HEK293T (cell line): ENCODE data around the gene IL21R.

Experiments
- CTCF ChIA-PET: fragments of 350-600 bp; formaldehyde crosslinking; extraction: SDS; loops from one replicate; lab custom pipeline; 2021; ENCODE audit warnings: antibody characterized with exemption, inconsistent platforms; lab: Yijun Ruan, JAX
- POLR2A ChIA-PET: fragments of 350-600 bp; formaldehyde crosslinking; extraction: SDS; loops from one replicate; lab custom pipeline; 2020; ENCODE audit warnings: antibody characterized with exemption, inconsistent platforms; lab: Yijun Ruan, JAX
- DNase-seq: peaks from one replicate; pipeline ENCODE4 v3.0.0; 2012; ENCODE audit warnings: mixed read lengths; ENCODE audit errors: extremely low spot score
- ARNT ChIP-seq: fragments of 450-650 bp; IDR thresholded peaks from 2 replicates; pipeline ENCODE4 v1.6.1; 2017; ENCODE audit warnings: mild to moderate bottlenecking
- BHLHE40 ChIP-seq: fragments of 450-650 bp; IDR thresholded peaks from 2 replicates; pipeline ENCODE4 v1.6.1; 2016; ENCODE audit warnings: mild to moderate bottlenecking, moderate library complexity, borderline replicate concordance
- CTBP1 ChIP-seq: fragments of 450-650 bp; IDR thresholded peaks from 2 replicates; pipeline ENCODE4 v1.6.1; 2016; ENCODE audit warnings: borderline replicate concordance
- ELF4 ChIP-seq: fragments of 450-650 bp; IDR thresholded peaks from 2 replicates; pipeline ENCODE4 v1.6.1; 2017; ENCODE audit warnings: antibody characterized with exemption
- FOXA1 ChIP-seq: fragments of 450-650 bp; IDR thresholded peaks from 2 replicates; pipeline ENCODE4 v1.6.1; 2016; ENCODE audit warnings: mild to moderate bottlenecking
- FOXK2 ChIP-seq: fragments of 450-650 bp; IDR thresholded peaks from 2 replicates; pipeline ENCODE4 v1.6.1; 2016; ENCODE audit warnings: mild to moderate bottlenecking
- FOXM1 ChIP-seq: fragments of 450-650 bp; IDR thresholded peaks from 2 replicates; pipeline ENCODE4 v1.6.1; 2017; ENCODE audit warnings: mild to moderate bottlenecking, borderline replicate concordance
- HDGF ChIP-seq: fragments of 450-650 bp; IDR thresholded peaks from 2 replicates; pipeline ENCODE4 v1.6.1; 2017; ENCODE audit warnings: antibody characterized with exemption, borderline replicate concordance
- L3MBTL2 ChIP-seq: fragments of 450-650 bp; conservative IDR thresholded peaks from 2 replicates; pipeline ENCODE4 v1.6.1; 2016; ENCODE audit warnings: mild to moderate bottlenecking
- LEF1 ChIP-seq: fragments of 450-650 bp; IDR thresholded peaks from 2 replicates; pipeline ENCODE4 v1.6.1; 2017; ENCODE audit warnings: mild to moderate bottlenecking, borderline replicate concordance
- NFRKB ChIP-seq: fragments of 450-650 bp; IDR thresholded peaks from 2 replicates; pipeline ENCODE4 v1.6.1; 2016; ENCODE audit warnings: mild to moderate bottlenecking, moderate library complexity
- SP1 ChIP-seq: fragments of 450-650 bp; IDR thresholded peaks from 2 replicates; pipeline ENCODE4 v1.6.1; 2017
- SUZ12 ChIP-seq: fragments of 450-650 bp; IDR thresholded peaks from 2 replicates; pipeline ENCODE4 v1.6.1; 2016; ENCODE audit warnings: mild to moderate bottlenecking
- TARDBP ChIP-seq: fragments of 450-650 bp; IDR thresholded peaks from 2 replicates; pipeline ENCODE4 v1.6.1; 2016
- ZNF384 ChIP-seq: fragments of 450-650 bp; IDR thresholded peaks from 2 replicates; pipeline ENCODE4 v1.6.1; 2016
- TF ChIP-seq, protein P1 (sequence below): fragments of 450-650 bp; IDR thresholded peaks from 2 replicates; pipeline ENCODE4 v1.6.1; 2016

Gene IL21R

DNA sequence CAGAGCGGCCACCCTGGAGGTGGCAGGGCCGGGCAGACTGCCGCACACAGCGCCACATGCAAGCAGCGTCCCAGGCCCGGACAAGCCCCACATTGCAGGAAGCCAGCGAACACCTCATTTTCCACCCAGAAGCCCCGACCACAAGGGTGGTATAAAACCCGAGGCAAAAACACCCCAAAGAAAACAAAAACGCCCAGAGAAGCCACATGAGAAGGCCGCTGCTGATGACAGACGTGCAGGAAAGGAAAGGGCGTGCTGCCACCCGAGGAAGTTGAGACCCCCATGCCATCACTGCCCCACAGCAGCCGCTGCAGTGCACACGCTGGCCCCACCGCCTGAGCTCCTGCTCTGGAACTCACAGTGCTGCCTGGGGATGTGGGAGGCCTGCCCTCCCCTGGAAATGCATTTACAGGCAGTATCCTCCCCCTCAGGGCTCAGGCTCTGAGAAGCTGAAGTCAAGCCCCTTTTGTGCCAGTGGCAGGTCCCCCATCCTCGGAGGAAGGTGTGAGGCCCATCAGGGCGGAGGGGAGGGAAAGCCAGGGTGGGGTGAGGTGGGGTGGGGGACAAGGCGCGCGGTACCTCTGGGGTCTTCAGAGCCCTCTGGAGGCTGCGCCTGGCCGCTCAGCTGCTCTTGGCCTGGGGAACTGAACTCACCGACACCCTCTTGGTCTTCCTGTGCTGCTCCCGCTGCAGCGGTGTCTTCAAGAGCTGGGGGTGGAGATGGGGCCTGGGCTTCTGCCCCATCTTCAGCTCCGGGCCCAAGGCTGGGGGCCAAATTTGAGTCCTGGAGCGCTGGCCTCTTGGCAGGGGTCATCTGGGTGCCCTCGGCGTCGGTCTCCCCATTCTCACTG is 62.0 kb downstream of the IL21R start:
- DNase-seq: no peak
- ChIA-PET CTCF (no interaction called here), POLR2A (no interaction called here)
- TF ChIP-seq NFRKB (no peak), LEF1 (no peak), BHLHE40 (no peak), L3MBTL2 (no peak), ARNT (no peak), SUZ12 (no peak), FOXK2 (no peak), TARDBP (no peak), ZNF384 (no peak)

DNA sequence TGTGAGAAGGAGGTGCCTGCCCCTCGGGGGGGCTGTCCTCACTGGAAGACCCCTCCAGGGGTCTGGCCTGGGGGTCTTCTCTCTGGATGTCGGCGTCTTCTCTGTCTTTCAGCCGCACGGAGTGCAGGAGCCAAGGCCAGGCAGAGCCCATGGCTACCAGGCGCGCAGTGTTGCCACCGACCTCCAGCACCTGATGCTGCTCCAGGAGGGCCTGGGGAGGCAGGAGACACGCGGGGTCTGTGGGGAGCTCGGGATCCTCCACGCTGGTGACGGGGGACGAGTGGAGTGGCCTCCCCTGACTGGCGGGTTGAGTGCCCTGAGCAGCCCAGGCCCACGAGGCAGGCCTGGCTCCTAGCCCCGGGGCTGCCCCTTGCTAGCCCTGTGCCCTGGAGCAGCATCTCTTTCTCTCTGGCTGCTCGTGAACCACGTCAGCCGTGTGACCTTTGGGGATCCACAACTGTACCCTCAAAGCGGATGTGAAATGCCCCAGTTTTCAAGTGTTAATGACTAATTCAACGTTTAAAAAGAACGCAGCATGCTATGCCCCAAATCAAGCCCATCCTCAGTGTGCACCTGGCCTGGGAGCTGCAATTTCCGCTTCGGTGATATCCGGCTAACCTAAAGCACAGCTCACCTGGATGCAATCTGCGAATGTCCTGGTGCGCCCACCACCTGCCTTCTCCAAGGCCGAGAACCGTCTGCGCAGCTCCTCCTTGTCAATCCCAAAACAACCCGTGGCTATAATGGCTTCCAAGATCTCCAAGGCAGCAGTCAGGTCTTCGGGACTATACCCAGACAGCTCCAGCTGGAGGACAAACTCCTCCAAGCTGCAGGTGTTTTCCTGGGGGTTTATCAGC is 62.9 kb downstream of the IL21R start:
- DNase-seq: no peak
- no peak for TF ChIP-seq CTBP1
- TF ChIP-seq SP1: no peak
- TF ChIP-seq HDGF: no peak
- TF ChIP-seq LEF1: no peak
- no peak for TF ChIP-seq ARNT
- TF ChIP-seq FOXA1: no peak
- TF ChIP-seq SUZ12: no peak
- no peak for TF ChIP-seq NFRKB
- TF ChIP-seq, protein P1, sequence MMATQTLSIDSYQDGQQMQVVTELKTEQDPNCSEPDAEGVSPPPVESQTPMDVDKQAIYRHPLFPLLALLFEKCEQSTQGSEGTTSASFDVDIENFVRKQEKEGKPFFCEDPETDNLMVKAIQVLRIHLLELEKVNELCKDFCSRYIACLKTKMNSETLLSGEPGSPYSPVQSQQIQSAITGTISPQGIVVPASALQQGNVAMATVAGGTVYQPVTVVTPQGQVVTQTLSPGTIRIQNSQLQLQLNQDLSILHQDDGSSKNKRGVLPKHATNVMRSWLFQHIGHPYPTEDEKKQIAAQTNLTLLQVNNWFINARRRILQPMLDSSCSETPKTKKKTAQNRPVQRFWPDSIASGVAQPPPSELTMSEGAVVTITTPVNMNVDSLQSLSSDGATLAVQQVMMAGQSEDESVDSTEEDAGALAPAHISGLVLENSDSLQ: no peak
- TF ChIP-seq FOXK2: no peak
- CTCF ChIA-PET: no interaction called here
- POLR2A ChIA-PET: no interaction called here

DNA sequence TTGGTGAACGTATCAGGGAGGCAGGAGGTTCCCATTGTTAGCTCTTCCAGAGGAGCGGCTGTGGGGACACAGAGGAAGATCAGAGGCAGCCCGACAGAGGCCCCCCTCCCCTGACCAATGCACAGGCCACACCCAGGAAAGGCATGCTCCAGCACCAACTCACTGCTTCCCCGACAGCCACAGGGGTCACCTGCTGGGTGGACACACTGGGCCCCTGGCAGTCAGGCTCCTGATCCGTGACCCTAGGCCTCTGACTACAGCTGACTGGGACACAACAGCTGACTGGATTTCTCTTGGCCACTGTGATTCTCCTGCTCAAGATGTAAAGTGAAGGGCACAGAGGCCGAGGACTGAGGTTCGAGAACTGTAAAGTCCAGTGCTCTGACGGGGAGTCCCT is 63.5 kb downstream of the IL21R start:
- POLR2A ChIA-PET: no interaction called here
- DNase-seq: no peak
- TF ChIP-seq ELF4 (no peak), LEF1 (no peak)
- CTCF ChIA-PET: no interaction called here

DNA sequence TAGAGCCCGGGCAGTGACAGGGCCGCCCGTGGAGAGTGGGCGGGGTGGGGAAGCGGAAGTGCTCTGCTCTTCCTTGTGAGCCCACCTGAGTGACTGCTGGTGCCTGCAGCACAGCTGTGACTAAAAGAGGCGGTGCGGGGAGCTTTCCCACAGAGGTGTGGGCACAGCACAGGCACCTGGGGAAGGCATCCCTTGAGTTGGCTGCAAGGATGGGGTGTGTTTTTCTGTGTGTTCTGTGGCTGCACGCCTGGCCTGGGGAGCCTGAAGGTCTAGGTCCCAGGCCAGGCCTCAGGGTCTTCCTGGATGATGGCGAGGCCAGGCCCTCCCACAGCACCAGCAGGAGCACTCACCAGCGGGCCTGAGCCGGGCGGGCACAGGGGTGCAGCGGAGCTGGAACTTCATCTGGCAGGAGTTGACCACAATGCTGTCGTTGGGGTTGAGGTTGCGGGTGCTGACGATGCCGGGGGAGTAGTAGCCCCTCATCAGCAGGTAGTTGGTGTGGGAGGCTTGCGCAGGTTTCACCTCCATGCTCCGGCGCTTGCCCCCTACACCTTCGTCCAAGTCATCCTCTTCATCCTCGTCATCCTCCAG is 67.1 kb downstream of the IL21R start:
- ChIA-PET POLR2A (interaction anchor here (1.2 kb wide), 1 partner anchor 266 kb away, joined by 3 read pairs; the partner anchor contains the start of gene KDM8), CTCF (no interaction called here)
- TF ChIP-seq FOXM1: no peak
- no peak for TF ChIP-seq BHLHE40
- no peak for TF ChIP-seq SP1
- no peak for TF ChIP-seq ZNF384
- no peak for TF ChIP-seq TARDBP
- TF ChIP-seq ARNT: no peak
- no peak for TF ChIP-seq NFRKB
- TF ChIP-seq SUZ12: no peak
- no peak for TF ChIP-seq CTBP1
- TF ChIP-seq HDGF: no peak
- TF ChIP-seq L3MBTL2: no peak
- TF ChIP-seq, protein P1: no peak
- TF ChIP-seq FOXA1: no peak
- TF ChIP-seq ELF4: no peak
- TF ChIP-seq FOXK2: no peak
- TF ChIP-seq LEF1: no peak
- no peak for DNase-seq

DNA sequence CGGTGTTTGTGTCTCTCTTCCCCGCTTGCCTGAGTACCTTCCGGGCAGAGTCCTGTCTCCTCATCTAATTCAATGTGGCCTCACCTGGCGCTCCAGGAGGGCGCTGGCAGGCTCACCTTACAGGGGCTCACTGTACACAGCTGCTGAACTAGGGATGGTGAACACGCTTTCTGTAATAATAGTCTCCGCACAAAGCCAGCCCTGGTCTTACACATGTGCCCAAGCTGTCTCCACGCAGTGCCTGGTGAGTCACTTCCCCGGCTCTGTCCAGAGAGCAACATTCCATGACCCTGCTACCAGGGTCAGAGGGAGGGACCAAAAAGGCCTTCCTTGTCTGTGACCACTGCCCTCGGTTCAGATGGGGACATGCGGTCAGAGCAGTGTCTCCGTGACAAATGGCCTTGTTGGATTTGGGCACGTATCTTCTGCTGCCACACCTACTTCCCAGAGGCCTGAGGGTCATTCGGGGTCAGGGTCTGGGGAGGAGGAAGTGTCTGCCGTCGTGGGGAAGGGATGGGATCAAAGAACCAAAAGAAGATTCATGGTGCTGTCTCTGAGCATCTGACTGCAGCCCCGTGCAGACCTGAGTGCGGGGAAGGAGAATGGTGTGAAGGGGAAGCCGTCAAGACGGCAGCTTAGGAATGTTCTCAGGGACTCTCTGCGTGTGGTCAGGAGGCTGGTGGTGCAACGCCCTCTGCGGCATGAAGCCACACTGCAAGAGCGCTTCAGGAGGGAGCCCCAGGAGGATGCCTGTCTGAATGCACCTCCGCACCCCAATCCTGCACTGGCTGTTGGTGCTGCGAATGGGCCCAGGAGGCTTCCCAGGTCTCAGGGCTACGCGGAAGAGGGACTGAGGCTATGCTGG is 68.8 kb downstream of the IL21R start:
- DNase-seq: no peak
- no peak for TF ChIP-seq TARDBP
- TF ChIP-seq FOXK2: no peak
- no peak for TF ChIP-seq LEF1
- TF ChIP-seq SP1: no peak
- TF ChIP-seq BHLHE40: no peak
- CTCF ChIA-PET: no interaction called here
- POLR2A ChIA-PET: no interaction called here

DNA sequence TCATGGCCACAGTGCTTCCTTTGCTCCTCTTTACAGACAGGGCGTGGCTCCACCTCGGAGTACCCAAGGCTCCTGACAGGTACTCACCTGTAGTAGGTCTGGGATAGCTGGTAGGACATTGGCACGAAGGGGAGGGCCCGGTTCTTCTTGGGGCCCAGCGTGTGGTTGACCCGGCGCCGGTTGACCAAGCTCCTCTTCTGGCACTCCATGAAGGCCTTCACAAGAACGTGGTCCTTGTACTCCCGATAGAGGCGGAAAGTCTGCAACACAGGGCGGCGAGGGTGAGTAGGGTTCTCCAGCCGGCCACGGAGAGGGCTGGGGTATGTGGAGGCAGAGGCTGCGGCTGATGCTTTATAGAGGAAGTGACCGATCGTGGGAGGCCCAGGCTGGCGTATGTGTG is 69.7 kb downstream of the IL21R start:
- ChIA-PET POLR2A (interaction anchor here (0.6 kb wide), 1 partner anchor 10 kb away, joined by 3 read pairs; no protein-coding TSS in a partner anchor), CTCF (no interaction called here)
- TF ChIP-seq SUZ12 (no peak), ELF4 (no peak), LEF1 (no peak), FOXK2 (no peak), L3MBTL2 (no peak), ZNF384 (no peak), ARNT (no peak), SP1 (no peak), HDGF (no peak), FOXM1 (no peak), NFRKB (no peak), CTBP1 (no peak), BHLHE40 (no peak)
- TF ChIP-seq, protein P1: no peak
- DNase-seq: no peak
